ENCODE data around the gene GPC1.

Gene GPC1

DNA sequence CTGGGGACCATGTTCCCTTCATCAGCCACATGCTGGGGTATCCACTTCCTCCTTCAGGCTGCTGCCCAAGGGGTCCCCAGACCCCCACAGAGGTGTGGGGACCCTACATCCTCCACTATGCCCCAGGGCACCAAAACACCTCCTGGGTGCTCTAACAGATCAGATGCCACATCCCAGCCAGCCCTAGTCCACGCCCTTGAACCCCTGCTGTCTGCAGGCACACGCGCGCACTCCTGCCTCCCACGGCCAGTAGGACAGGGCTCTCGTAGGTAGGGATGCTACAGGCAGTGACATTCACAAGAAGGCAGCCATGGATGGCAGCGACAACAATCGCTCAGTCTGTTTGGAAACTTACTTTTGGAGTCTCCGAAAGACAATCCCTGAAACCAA is 3.0 kb upstream of the GPC1 start:
- DNase-seq: no peak

DNA sequence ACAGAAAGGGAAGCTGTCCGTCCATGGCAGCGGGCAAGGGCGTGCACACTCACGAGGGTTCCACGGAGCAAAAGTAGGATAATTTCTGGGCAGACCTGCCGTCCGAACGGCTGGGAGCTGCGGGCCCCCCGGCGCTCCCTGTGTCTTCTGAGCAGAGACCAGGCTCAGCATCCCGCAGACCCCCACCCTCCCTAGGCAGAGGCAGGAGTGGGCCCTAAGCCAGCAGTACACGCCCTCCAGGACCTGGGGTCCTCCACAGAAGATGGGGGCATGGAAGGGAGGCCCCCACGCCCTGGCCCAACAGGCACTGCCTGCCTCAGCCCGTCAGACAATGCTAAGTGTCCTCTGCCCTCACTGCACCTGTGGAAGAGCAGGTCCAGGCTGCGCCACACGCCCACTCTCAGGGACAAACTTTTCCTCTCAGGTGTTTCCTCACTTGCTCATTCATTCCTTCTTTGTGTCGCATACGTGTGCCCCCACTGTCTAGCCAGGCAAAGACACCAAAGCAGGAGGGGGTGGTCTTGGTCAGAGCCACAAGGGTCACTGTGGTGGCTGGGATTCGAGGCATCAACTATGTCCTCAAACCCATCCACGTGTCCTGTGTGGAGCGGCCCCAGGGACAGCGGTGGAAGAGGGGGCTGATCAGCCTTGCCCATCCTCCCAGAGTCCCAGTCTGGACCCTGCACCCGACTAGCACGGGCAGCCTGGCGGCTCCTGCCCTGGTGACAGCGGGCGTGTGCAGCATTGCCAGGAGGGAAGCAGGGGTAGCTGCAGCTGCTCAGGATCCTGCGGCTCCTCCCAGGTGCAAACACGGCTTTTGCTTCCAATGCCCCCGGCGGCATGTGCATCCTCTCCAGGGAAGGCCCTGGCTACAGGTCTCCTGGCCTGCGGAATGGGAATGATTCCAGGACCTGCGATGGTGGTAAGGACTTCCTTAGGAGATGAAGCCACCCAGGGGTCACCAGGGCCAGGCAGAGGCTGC is 2.4 kb upstream of the GPC1 start:
- DNase-seq: no peak

DNA sequence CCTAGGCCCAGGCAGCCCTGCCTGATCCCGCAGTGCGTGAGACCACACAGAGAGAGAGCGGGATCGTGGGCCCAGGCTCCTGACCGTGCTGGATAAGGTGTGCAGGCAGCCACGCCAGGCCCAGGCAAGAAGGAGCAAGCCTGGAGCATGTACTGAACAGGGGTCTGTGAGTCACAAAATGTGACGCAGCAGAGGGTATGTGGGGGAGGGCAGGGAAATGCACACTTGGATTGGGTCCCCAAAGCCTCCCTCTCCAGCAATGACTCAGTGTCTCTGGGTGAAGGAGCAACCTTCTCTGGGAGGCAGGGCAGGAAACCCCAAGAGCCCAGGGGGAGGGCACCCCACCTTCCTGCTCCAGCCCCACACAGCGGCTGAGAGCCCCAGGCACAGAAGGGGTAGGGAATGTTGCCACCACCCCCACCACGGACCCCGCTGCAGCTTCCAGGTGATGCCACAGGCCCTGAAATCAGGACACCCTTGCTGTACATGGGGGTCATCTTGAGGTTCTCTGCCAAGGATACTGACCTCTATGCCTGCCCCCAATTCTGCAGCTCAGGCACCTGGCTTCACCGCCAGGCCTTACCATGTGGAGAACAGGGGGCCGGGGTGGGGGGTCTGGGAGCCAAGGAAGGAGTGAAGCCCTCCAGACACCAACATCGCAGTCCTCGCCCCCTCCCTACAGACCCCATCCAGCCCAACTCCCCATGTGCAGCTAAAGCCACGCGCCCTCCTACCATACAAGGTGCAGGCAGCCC is 1.3 kb upstream of the GPC1 start:
- peak in 1 of 2 donors; percentile 43 for DNase-seq

DNA sequence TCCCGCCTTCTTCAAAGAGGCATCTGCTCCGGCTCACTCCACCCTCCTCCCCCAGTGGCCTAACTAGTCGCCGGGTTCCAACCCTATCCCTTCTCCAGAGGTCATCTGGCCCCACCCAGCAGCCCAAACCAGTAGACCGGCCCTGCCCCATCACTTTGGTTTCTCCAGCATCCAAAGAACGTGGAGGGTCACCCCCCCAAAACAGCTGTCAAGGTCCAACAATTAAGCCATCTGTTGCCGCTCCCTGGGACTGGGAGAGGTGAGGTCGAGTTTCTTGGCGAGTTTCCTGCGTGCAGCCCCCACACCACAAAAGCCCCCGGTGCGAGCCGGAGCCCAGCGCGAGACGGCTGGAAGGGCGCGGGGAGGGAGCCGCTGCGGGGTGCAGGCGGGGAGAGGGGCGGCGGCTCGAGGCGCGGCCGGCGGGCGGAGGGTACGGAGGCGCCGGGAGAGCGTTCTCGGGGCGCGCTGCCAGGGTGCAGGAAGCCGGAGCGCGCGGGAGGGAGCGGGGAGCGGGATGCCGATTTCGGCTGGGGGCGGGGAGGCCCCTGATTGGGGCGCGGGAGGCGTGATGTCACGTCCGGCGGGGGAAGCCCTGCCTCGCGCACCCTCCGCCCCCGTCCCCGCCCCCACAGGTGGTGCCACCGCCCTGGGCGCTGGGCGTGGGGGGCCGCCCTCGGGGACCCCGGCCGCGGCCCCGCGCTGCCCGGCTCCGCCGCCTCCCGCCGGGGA is 571 bp upstream of the GPC1 start:
- peak; percentile 84 to 95 for DNase-seq

DNA sequence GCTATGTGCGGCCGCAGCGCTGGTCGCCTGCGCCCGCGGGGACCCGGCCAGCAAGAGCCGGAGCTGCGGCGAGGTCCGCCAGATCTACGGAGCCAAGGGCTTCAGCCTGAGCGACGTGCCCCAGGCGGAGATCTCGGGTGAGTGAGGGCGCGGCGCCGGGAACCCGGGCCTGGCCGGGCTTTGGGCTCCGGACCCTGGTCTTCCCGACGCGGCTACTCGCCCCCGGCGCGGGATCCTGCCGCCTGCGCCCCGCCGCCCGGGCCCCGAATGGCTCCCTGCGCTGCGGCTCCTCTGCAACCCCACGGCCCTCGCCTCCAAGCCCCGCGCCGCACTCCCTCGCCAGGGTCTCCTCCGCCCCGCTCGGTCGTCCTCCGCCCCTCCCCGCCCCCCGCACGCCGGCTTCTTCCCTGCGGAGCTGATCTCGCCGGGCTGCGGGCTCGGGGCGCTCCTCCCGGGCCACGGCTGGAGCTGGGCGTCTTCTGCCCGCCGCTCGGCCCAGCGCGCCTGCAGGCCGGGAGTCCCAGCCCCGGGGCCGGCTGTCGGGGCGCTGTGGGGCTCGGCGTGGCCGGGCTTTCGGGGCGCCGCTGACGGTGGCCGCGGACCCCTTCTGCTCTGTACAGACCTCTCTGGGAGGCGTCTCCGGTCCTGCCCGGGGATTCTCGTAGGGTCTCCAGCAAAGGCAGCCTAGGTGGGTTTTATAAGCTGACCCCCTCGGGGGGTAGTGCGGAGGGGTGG is 652 bp downstream of the GPC1 start:
- peak in 1 of 2 donors; percentile 34 for DNase-seq

- DNase-seq: no peak
Measured at GRCh38 chr2:240436683-240437550, 1.5 kb downstream of the GPC1 start.

DNA sequence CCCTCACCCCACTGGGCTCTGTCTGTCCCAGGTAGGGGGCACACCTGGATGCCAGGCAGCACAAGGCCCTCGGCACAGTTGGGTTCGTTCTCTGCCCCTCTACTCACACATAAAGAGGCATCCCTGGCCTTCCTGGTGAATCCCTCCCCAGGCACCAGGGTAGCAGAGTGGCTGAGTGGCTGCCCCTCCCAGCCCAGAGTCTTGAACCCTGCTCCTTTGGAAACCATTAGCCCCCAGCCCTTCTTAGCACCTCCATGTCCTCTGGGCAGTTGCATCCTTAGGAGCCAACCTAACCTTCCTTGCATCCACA is 2.0 kb downstream of the GPC1 start:
- DNase-seq: no peak

- peak; percentile 74 to 77 for DNase-seq
Measured at GRCh38 chr2:240437861-240438809, 2.7 kb downstream of the GPC1 start.

DNA sequence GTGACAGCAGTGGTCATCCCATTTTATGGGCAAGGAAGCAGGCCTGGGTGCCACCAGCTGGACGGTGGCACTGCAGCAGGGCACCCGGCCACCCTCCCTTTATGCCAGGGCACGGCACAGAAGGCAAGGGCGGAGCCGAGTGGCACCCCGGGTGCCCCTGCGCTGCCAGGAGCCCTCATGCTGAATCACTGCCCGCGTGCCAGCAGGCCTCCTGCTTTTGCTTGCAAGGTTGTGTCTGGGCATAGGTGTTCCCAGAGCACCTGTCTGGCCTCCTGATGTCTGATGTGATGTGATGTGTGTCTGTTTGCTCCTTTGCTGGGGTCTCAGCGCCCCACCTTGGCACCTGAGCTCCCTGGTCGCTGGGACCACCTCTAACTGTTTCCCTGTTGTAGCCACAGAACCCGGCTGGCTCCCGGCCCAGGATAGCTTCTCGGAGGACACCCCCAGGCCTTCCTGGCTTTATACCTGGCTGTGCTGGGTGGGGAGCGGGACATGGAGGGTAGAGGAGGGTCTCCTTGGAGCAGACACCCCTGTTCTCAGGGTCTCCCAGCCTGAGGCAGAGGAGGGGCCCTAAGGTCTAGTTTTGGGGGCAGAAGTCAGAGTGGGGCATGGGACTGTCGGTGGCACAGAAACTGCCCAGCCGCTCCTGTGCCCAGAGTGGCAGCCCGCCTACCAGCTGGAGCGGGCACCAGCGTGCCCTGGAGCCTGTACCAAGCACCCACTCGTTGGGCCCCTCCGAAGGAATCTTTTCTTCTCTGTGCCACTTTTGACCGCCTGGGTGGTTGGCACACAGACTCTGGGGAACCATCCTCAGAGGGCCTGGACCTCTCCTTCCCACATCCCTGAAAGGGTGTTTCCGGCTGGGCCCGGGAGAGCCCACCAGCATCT is 3.6 kb downstream of the GPC1 start:
- no peak for DNase-seq

DNA sequence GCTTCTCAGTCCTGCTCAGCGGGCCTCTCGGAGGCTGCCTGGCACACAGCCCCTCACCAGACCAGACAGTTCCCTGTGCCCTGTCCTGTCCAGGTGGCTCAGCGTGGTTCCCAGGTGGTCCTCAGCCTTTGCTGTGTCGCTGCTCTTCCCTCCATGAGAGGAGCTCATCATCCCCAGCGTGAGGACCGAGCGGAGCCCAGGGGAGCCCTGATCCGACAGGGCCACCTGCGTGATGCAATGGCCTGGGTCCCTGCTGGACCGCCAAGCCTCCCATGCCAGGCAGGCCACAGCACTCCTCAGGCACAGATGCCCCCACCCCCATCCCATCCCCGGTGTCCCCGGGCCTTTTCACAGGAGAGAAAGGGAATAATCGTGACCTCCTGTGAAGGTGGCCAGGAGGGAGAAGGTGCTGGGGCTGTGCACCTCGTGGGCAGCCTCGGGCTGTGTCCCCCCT is 4.3 kb downstream of the GPC1 start:
- no peak for DNase-seq

DNA sequence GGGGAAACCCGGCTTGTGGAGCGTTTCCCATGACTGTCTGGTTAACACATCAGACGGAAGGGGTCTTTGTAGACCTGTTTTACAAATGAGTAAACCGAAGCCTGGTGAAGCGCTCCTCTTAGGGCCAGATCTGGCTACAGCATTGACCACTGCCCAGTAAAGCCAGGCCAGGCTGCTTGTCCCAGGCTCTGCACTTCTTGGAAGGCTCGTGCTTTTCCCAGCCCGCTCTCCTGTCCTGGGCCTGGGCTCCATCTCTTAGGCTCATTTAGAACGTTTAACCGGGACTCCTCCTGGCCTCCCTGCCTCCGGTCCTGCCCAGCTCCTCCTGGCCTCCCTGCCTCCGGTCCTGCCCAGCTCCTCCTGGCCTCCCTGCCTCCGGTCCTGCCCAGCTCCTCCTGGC is 4.8 kb downstream of the GPC1 start:
- DNase-seq: no peak

DNA sequence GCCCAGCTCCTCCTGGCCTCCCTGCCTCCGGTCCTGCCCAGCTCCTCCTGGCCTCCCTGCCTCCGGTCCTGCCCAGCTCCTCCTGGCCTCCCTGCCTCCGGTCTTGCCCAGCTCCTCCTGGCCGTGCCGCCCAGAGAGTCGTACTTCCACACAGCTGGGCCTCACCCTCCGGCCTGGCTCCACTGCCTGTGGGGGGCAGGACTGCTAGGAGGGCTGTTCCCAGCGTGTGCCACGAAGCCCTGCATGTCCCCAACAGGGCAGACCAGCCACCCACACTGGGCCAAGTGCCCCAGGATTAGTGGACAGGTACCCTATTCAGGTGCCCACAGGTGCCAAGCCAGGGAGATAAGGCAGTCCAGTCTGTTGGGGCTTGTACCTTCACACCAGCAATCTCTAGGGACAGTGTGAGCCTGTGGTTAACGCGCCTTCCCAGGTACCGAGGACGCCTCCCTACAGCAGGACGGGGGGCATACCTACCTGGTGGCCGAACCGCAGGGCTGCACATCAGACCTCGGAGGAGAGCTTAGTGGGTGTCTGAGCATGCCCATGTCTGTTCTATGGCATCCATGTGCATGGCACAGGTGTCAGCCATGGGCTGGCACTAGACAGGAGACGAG is 5.3 kb downstream of the GPC1 start:
- no peak for DNase-seq

DNA sequence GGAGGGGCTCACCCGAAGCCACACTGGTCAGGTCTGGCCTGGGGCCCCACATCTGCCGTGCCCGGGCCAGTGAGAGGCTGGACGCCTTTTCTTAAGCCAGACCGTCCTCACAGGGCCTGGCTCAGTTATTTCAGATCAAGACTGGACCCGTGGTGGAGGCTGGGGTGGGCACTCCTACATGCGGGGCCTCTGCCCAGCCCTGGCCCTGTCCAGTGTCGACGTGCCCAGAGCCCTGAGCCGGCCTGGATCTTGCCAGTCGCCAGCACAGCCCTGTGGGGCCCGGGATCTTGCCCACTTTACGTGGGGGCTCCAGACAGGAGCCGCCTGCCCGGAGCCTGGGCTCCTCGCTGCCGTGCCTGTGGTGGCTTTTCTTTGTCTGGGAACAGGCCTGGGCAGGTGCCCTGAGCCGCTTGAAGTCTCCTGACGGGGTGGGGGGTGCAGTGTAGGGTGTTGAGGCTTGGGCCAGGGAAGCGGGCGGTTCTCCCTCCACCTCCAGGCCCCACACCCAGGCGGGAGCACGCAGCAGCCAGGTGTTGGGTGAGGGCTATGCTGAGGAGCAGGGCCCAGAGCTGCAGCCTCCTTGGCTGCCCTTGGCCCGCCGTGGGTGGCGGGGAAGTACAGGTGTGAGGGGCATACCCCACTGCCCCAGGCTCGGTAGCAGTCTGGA is 6.0 kb downstream of the GPC1 start:
- no peak for DNase-seq

GRCh38 chr2:240441993-240442411 is 6.5 kb downstream of the GPC1 start:
- no peak for DNase-seq

- DNase-seq: no peak
Measured at GRCh38 chr2:240442891-240443715, 7.6 kb downstream of the GPC1 start.

- no peak for DNase-seq
Measured at GRCh38 chr2:240443891-240444301, 8.4 kb downstream of the GPC1 start.

- no peak for DNase-seq
Measured at GRCh38 chr2:240444464-240444863, 9.0 kb downstream of the GPC1 start.

Measured in stimulated activated CD4-positive, alpha-beta T cell treated with anti-CD3 and anti-CD28 coated beads, Interleukin-2, amount 100 ng/mL, for 24 hours (primary cell).